Esophagus muscularis mucosa (tissue), 4 donors: Measurements from ENCODE around the gene EPHB2.

Source experiments
- EP300 ChIP-seq: sonication (generic); formaldehyde crosslinking; IDR thresholded peaks from one replicate; pipeline ENCODE4 v1.6.1; 2017; ENCODE audit warnings: antibody characterized with exemption
- POLR2AphosphoS5 ChIP-seq, 2 donors: sonication (generic); formaldehyde crosslinking; IDR thresholded peaks; one replicate each; pipeline ENCODE4 v1.6.1; 2017; ENCODE audit warnings: antibody characterized with exemption in 2 of 2
- TF ChIP-seq, protein P1 (sequence below), 3 experiments: fragments of 200-600 bp in 2 of 3; fragments of 450-650 bp in 1 of 3; sonication (generic) in 2 of 3; IDR thresholded peaks; one replicate each; pipeline ENCODE4 v1.5.1; 2017 to 2019; ENCODE audit warnings: antibody characterized with exemption in 3 of 3, mild to moderate bottlenecking in 2 of 3, moderate library complexity in 1 of 3

DNA sequence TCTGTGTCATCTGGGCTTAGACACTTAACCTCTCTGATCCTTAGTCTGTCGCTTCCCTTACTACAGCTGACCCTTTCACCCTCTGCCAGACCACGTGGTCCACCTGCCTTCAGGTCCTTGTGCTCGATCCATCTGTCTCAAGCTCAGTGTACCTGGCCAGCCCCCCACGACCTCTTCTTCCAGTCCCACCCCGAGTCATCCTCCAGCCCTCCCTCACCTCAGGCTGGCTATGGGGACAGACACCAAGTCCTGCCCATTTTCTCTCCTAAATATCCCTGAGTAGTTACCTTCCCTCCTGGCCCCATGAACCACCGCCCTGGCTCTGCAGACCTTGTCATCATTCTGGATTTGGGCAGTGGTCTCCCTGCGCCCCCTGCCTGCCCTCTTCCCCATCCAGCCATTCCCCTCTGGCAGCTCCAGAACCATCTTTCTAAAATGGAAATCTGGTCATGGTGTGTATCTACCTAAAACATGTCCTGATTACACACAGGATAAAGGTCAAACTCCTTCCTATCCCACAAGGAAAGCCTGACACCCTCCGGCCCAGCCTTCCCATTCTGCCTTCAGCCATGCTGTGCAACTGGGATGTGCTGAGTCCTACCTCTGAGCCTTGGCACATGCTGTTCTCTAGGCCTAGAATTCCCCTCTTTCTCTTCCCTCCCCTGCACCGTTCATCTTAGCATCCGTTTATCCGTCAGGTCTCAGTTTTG, 107.6 kb downstream of the EPHB2 start:
- TF ChIP-seq EP300 (no peak), POLR2AphosphoS5 (IDR thresholded peaks at IDR 0.05) (no peak)
- TF ChIP-seq, protein P1, sequence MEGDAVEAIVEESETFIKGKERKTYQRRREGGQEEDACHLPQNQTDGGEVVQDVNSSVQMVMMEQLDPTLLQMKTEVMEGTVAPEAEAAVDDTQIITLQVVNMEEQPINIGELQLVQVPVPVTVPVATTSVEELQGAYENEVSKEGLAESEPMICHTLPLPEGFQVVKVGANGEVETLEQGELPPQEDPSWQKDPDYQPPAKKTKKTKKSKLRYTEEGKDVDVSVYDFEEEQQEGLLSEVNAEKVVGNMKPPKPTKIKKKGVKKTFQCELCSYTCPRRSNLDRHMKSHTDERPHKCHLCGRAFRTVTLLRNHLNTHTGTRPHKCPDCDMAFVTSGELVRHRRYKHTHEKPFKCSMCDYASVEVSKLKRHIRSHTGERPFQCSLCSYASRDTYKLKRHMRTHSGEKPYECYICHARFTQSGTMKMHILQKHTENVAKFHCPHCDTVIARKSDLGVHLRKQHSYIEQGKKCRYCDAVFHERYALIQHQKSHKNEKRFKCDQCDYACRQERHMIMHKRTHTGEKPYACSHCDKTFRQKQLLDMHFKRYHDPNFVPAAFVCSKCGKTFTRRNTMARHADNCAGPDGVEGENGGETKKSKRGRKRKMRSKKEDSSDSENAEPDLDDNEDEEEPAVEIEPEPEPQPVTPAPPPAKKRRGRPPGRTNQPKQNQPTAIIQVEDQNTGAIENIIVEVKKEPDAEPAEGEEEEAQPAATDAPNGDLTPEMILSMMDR (IDR thresholded peaks at IDR 0.05): no peak
